Measurements from ENCODE around the gene TMEM30A. TPM values are rescaled to one million over a fixed set of nuclear protein-coding genes. Genes with fewer than 3 reads are reported as not detected.
A peak's percentile ranks its signal among the peaks of the same experiment; 100 is the strongest.

TMEM30A gene
- total RNA-seq, 4 donors from 2014 or later: 25.6 to 51.5 (median 37.9) TPM

GRCh38 chr6:75285283-75285639 is 669 bp upstream of the TMEM30A start:
- Histone ChIP-seq H3K36me3 (no peaks in the 10 kb centered on the region), H3K9me3 (no peaks in the 10 kb centered on the region), H3K27ac (peak overlapping the region; percentile 85 to 95 (median 90)), H3K27me3 (no peaks in the 10 kb centered on the region), H3K4me3 (peak overlapping the region; percentile 76 to 96 (median 92)), H3K4me1 (peaks cover 0 to 36% (median 3%) of the 10 kb centered on the region in 4 donors)
- TF ChIP-seq CTCF (IDR thresholded peaks at IDR 0.05): no peak
- TF ChIP-seq POLR2A (IDR thresholded peaks at IDR 0.05): no peak
- DNase-seq: no peak

- H3K4me3 ChIP-seq: peak overlapping the region; percentile 76 to 96 (median 92)
- peak overlapping the region; percentile 85 to 95 (median 90) for H3K27ac ChIP-seq
- peaks cover 0 to 38% (median 3%) of the 10 kb centered on the region in 4 donors for H3K4me1 ChIP-seq
- DNase-seq: peak in 2 of 3 donors; percentile 24 to 49
- TF ChIP-seq CTCF (IDR thresholded peaks at IDR 0.05) (no peak), POLR2A (IDR thresholded peaks at IDR 0.05) (no peak)
- H3K36me3 ChIP-seq: no peaks in the 10 kb centered on the region
- no peaks in the 10 kb centered on the region for H3K27me3 ChIP-seq
- H3K9me3 ChIP-seq: no peaks in the 10 kb centered on the region
Measured at GRCh38 chr6:75283907-75284631, 523 bp downstream of the TMEM30A start.

GRCh38 chr6:75282706-75283105 is 1.9 kb downstream of the TMEM30A start:
- Histone ChIP-seq H3K36me3 (no peaks in the 10 kb centered on the region), H3K27me3 (no peaks in the 10 kb centered on the region), H3K9me3 (no peaks in the 10 kb centered on the region), H3K27ac (no peak overlapping the region), H3K4me3 (peak overlapping the region in 2 of 4 donors; percentile 92 to 96), H3K4me1 (peaks cover 0 to 38% (median 3%) of the 10 kb centered on the region in 4 donors)
- DNase-seq: no peak
- TF ChIP-seq CTCF (IDR thresholded peaks at IDR 0.05) (no peak), POLR2A (IDR thresholded peaks at IDR 0.05) (no peak)

- no peaks in the 10 kb centered on the region for H3K27me3 ChIP-seq
- no peak for DNase-seq
- TF ChIP-seq CTCF (IDR thresholded peaks at IDR 0.05) (no peak), POLR2A (IDR thresholded peaks at IDR 0.05) (no peak)
- peaks cover 0 to 38% (median 3%) of the 10 kb centered on the region in 4 donors for H3K4me1 ChIP-seq
- no peaks in the 10 kb centered on the region for H3K9me3 ChIP-seq
- H3K27ac ChIP-seq: no peak overlapping the region
- H3K4me3 ChIP-seq: peak overlapping the region in 1 of 4 donors; percentile 96
- no peaks in the 10 kb centered on the region for H3K36me3 ChIP-seq
Measured at GRCh38 chr6:75281653-75282052, 2.9 kb downstream of the TMEM30A start.

- no peak overlapping the region for H3K27ac ChIP-seq
- no peak for TF ChIP-seq POLR2A (IDR thresholded peaks at IDR 0.05)
- no peak for TF ChIP-seq CTCF (IDR thresholded peaks at IDR 0.05)
Measured at GRCh38 chr6:75280131-75280855, 4.3 kb downstream of the TMEM30A start.

More at GRCh38 chr6:75280131-75280855, 4.3 kb downstream of the TMEM30A start:
- no peak overlapping the region for H3K4me3 ChIP-seq
- no peaks in the 10 kb centered on the region for H3K9me3 ChIP-seq
- H3K36me3 ChIP-seq: no peaks in the 10 kb centered on the region
- no peak for DNase-seq
- H3K4me1 ChIP-seq: peaks cover 0 to 34% (median 3%) of the 10 kb centered on the region in 4 donors
- H3K27me3 ChIP-seq: no peaks in the 10 kb centered on the region
